ENCODE data around the gene SLC28A2.
"Not testable (repeated sequence)": the region's sequence is repeated elsewhere in the genome, so short reads cannot be mapped to it uniquely, and the experiment has no call there.

The SLC28A2 gene

DNA sequence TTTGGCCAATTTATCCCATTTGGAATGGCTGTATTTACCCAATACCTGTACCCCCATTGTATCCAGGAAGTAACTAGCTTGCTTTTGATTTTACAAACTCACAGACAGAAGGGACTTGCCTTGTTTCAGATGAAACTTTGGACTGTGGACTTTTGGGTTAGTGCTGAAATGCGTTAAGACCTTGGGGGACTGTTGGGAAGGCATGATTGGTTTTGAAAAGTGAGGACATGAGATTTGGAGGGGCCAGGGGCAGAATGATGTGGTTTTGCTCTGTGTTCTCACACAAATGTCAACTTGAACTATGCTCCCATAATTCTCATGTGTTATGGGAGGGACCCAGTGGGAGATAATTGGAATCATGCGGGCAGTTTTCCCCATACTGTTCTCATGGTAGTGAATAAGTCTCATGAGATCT, 46.9 kb downstream of the SLC28A2 start:
- peaks cover 22% of the 10 kb centered on the region for H3K9me3 ChIP-seq (ENCODE audit: control insufficient read depth, insufficient read depth, low read depth, low read length)
- H3K27ac ChIP-seq (ENCODE audit: low read depth, low read length); H3K4me1 ChIP-seq (ENCODE audit: control insufficient read depth, insufficient read depth, low read length); H3K36me3 ChIP-seq (ENCODE audit: control insufficient read depth, insufficient read depth, low read length); H3K27me3 ChIP-seq (ENCODE audit: control insufficient read depth, insufficient read depth, low read length); H3K9ac ChIP-seq (ENCODE audit: low read length); H3K4me3 ChIP-seq (ENCODE audit: low read depth, low read length): not testable (repeated sequence)

DNA sequence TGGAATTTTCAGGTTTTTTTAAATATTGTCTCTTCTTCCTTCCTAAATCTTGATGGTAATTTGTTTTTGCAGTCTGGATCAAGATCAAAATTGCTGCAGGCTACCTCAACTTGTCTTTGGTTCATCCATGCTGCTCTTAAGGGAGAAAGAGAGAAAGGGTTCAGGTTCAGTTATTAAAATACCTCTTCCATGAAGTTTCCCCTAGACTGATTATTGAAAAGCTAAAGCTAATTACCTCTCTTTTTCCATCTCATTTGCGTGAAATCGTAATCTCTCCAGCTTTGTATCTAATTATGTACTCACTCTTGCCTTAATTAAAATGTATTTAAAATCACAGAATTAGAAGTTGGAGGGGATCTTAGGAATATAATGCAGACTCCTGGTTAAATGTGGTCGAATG, 52.7 kb downstream of the SLC28A2 start:
- no peaks in the 10 kb centered on the region for H3K9me3 ChIP-seq (ENCODE audit: control insufficient read depth, insufficient read depth, low read depth, low read length)
- no peaks in the 10 kb centered on the region for H3K36me3 ChIP-seq (ENCODE audit: control insufficient read depth, insufficient read depth, low read length)
- H3K27ac ChIP-seq (ENCODE audit: low read depth, low read length), result no peak overlapping the region
- H3K4me3 ChIP-seq (ENCODE audit: low read depth, low read length), result no peak overlapping the region
- H3K9ac ChIP-seq (ENCODE audit: low read length), result no peak overlapping the region
- 0 out of 2 replicates have a peak, but pooled peaks cover 3% of the 10 kb centered on the region for H3K27me3 ChIP-seq (ENCODE audit: control insufficient read depth, insufficient read depth, low read length)
- no peaks in the 10 kb centered on the region for H3K4me1 ChIP-seq (ENCODE audit: control insufficient read depth, insufficient read depth, low read length)

DNA sequence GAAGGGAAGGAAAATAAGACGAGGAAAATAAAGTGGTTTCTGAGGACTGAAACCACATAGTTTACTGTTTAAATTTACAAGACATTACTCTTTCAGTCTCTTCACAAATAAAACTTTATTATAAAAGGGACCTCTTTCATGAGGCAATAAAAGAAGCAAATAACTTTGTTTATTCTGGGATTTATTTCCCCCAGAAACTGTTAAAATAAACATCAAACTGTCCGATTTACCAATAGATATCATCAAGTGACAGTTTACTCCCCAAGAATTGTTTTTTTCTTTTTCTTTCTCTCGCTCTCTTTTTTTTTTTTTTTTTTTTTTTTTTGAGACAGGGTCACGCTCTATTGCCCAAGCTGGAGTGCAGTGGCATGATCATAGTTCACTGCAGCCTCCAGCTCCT, 54.1 kb downstream of the SLC28A2 start:
- Histone ChIP-seq H3K9ac (ENCODE audit: low read length) (no peak overlapping the region), H3K4me3 (ENCODE audit: low read depth, low read length) (no peak overlapping the region), H3K36me3 (ENCODE audit: control insufficient read depth, insufficient read depth, low read length) (no peaks in the 10 kb centered on the region), H3K4me1 (ENCODE audit: control insufficient read depth, insufficient read depth, low read length) (no peaks in the 10 kb centered on the region), H3K27ac (ENCODE audit: low read depth, low read length) (no peak overlapping the region), H3K27me3 (ENCODE audit: control insufficient read depth, insufficient read depth, low read length) (0 out of 2 replicates have a peak, but pooled peaks cover 3% of the 10 kb centered on the region), H3K9me3 (ENCODE audit: control insufficient read depth, insufficient read depth, low read depth, low read length) (no peaks in the 10 kb centered on the region)

DNA sequence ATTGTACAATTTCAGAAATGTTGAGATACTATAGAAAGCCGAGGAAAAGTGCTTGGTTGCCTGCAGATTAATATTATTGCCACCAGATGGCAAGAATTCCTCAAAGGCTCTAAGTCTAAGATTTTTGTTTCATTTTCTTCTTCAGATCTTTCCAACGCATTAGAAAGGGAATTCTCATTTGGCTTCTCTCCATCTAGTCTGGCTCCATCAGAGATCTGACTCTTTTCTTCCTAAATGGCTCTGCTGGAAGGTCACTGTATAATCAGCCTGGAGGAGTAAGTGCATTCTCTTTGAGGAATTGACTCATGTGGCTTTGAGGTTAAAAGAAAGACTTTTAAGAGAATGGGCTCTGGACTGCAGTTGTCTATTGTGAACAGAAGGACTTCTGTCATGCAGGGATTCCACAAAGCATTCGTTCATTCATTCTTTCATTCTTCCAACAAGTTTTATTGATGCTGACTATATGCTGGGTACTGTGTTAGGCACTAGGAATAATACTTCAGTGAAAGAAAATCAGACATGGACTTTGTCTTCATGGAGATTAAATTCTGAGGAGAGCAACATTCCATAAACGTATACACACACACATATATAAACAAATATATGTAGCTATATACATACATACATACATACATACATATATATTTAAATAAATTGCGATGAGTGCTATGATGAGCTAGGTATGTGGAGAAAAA, 55.3 kb downstream of the SLC28A2 start:
- H3K9ac ChIP-seq (ENCODE audit: low read length), result no peak overlapping the region
- no peaks in the 10 kb centered on the region for H3K4me1 ChIP-seq (ENCODE audit: control insufficient read depth, insufficient read depth, low read length)
- no peaks in the 10 kb centered on the region for H3K36me3 ChIP-seq (ENCODE audit: control insufficient read depth, insufficient read depth, low read length)
- H3K4me3 ChIP-seq (ENCODE audit: low read depth, low read length), result no peak overlapping the region
- no peak overlapping the region for H3K27ac ChIP-seq (ENCODE audit: low read depth, low read length)
- H3K9me3 ChIP-seq (ENCODE audit: control insufficient read depth, insufficient read depth, low read depth, low read length), result no peaks in the 10 kb centered on the region
- H3K27me3 ChIP-seq (ENCODE audit: control insufficient read depth, insufficient read depth, low read length), result 0 out of 2 replicates have a peak, but pooled peaks cover 3% of the 10 kb centered on the region

DNA sequence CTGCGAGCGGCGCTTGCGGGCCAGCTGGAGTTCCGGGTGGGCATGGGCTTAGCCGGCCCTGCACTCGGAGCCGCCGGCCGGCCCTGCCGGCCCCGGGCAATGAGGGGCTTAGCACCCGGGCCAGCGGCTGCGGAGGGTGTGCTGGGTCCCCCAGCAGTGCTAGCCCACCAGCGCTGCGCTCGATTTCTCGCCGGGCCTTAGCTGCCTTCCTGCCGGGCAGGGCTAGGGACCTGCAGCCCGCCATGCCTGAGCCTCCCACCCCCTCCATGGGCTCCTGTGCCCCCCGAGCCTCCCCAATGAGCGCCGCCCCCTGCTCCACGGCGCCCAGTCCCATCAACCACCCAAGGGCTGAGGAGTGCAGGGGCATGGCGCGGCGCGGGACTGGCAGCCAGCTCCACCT, 62.1 kb downstream of the SLC28A2 start:
- not testable (repeated sequence) for H3K36me3 ChIP-seq (ENCODE audit: control insufficient read depth, insufficient read depth, low read length); H3K4me1 ChIP-seq (ENCODE audit: control insufficient read depth, insufficient read depth, low read length); H3K4me3 ChIP-seq (ENCODE audit: low read depth, low read length); H3K27me3 ChIP-seq (ENCODE audit: control insufficient read depth, insufficient read depth, low read length); H3K9ac ChIP-seq (ENCODE audit: low read length); H3K27ac ChIP-seq (ENCODE audit: low read depth, low read length); H3K9me3 ChIP-seq (ENCODE audit: control insufficient read depth, insufficient read depth, low read depth, low read length)

DNA sequence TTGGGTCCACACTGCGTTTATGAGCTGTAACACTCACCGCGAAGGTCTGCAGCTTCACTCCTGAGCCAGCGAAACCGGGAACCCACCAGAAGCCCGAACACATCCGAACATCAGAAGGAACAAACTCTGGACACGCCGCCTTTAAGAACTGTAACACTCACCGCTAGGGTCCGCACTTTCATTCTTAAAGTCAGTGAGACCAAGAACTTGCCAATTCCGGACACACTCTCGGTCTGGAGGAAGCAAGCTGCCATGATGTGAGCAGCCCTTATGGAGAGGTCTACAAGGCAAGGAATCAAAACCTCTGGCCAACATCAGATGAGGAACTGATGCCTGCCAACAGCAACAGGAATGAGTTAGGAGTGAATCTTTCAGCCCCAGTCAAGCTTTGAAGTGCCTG, 62.9 kb downstream of the SLC28A2 start:
- no peak overlapping the region for H3K27ac ChIP-seq (ENCODE audit: low read depth, low read length)

DNA sequence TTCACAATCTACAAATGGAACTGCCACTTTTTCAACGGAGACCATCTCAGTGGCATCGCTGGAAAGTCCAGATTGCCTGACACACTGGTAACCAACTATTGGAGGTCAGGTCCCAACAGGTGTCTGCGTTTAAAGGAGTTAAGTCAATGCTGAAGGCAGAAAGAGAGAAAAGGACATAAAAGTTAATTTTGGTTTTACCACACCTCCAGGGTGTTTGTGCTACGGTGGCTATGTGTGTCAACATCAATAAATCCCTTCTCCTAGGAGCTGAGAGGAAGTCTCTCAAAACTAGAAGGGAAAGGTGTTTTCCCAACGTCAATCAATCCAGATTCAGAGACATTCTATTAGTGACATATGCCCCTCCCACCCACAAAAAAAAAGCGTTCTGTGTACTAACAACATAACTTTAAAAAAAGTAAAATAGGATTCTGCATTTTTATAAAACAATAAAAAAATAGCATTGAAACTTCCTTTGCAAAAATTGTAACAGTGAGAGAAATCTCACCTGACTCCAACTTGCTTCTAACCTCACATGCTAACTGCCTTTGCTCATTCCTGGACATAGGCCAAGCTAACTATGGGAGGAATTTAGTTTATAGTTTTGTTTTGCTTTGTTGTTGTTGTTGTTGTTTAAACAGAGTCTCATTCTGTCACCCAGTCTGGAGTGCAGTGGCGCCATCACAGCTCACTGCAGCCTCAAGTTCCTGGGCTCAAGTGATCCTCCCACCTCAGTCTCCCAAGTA, 67.6 kb downstream of the SLC28A2 start:
- H3K4me1 ChIP-seq (ENCODE audit: control insufficient read depth, insufficient read depth, low read length), result no peaks in the 10 kb centered on the region
- H3K27me3 ChIP-seq (ENCODE audit: control insufficient read depth, insufficient read depth, low read length), result no peaks in the 10 kb centered on the region
- H3K9me3 ChIP-seq (ENCODE audit: control insufficient read depth, insufficient read depth, low read depth, low read length), result no peaks in the 10 kb centered on the region
- no peaks in the 10 kb centered on the region for H3K36me3 ChIP-seq (ENCODE audit: control insufficient read depth, insufficient read depth, low read length)
- no peak overlapping the region for H3K4me3 ChIP-seq (ENCODE audit: low read depth, low read length)
- no peak overlapping the region for H3K9ac ChIP-seq (ENCODE audit: low read length)
- no peak overlapping the region for H3K27ac ChIP-seq (ENCODE audit: low read depth, low read length)

More for the DNA sequence above, 62.9 kb downstream of the SLC28A2 start:
- Histone ChIP-seq H3K9ac (ENCODE audit: low read length) (no peak overlapping the region), H3K9me3 (ENCODE audit: control insufficient read depth, insufficient read depth, low read depth, low read length) (no peaks in the 10 kb centered on the region), H3K36me3 (ENCODE audit: control insufficient read depth, insufficient read depth, low read length) (no peaks in the 10 kb centered on the region), H3K27me3 (ENCODE audit: control insufficient read depth, insufficient read depth, low read length) (no peaks in the 10 kb centered on the region), H3K4me1 (ENCODE audit: control insufficient read depth, insufficient read depth, low read length) (no peaks in the 10 kb centered on the region), H3K4me3 (ENCODE audit: low read depth, low read length) (no peak overlapping the region)

DNA sequence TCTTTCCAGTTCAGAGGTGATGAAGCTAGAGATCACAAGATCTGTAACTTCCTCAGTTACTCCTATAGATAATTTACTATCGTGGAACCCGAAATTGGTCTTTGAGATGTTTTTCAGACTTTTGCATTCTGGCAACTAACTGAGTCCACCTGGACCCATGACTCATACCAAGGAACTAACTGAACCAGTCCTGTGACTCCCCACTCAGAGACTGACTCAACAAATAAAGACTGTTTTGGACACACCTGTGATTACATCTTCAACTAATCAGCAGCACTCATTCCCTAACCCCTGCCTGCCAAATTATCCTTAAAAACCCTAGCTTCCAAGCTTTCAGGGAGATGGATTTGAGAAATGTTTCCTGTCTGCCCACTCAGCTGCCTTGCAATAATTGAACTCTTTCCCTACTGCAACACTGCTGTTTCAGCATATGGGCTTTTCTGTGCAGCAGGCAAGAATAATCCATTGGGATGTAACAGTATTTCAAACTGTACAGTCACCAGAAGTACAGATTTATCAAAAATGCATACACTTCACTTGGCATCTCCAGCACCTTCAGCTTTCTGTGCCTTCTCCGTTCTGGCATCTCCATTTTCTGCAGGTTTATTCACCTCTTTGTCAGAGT, 68.7 kb downstream of the SLC28A2 start:
- H3K9me3 ChIP-seq (ENCODE audit: control insufficient read depth, insufficient read depth, low read depth, low read length), result no peaks in the 10 kb centered on the region
- H3K36me3 ChIP-seq (ENCODE audit: control insufficient read depth, insufficient read depth, low read length), result no peaks in the 10 kb centered on the region
- H3K27me3 ChIP-seq (ENCODE audit: control insufficient read depth, insufficient read depth, low read length), result no peaks in the 10 kb centered on the region
- H3K4me1 ChIP-seq (ENCODE audit: control insufficient read depth, insufficient read depth, low read length), result no peaks in the 10 kb centered on the region
- H3K4me3 ChIP-seq (ENCODE audit: low read depth, low read length), result no peak overlapping the region
- H3K27ac ChIP-seq (ENCODE audit: low read depth, low read length), result no peak overlapping the region
- no peak overlapping the region for H3K9ac ChIP-seq (ENCODE audit: low read length)

DNA sequence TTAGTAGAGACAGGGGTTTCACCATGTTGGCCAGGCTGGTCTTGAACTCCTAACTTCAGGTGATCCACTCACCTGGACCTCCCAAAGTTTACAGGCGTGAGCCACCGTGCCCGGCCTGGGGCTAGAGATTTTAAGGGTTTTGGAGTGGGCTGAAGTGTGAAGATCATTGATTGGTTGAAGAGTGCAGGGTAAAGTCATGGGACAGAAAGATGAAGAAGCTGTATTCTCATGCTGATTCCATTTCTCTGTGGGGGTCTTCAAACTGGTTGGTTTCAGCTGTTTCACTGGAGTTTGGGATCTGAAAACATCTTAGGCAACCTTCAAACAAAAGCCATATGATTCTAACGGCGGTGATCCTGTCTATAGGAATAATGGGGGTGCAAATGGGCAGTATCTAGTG, 74.2 kb downstream of the SLC28A2 start:
- H3K27ac ChIP-seq (ENCODE audit: low read depth, low read length), result no peak overlapping the region
- no peaks in the 10 kb centered on the region for H3K27me3 ChIP-seq (ENCODE audit: control insufficient read depth, insufficient read depth, low read length)
- H3K36me3 ChIP-seq (ENCODE audit: control insufficient read depth, insufficient read depth, low read length), result no peaks in the 10 kb centered on the region
- no peak overlapping the region for H3K9ac ChIP-seq (ENCODE audit: low read length)
- H3K9me3 ChIP-seq (ENCODE audit: control insufficient read depth, insufficient read depth, low read depth, low read length), result no peaks in the 10 kb centered on the region
- H3K4me3 ChIP-seq (ENCODE audit: low read depth, low read length), result no peak overlapping the region; the same call in 1 of the 2 replicates
- H3K4me1 ChIP-seq (ENCODE audit: control insufficient read depth, insufficient read depth, low read length), result peaks cover 15% of the 10 kb centered on the region

DNA sequence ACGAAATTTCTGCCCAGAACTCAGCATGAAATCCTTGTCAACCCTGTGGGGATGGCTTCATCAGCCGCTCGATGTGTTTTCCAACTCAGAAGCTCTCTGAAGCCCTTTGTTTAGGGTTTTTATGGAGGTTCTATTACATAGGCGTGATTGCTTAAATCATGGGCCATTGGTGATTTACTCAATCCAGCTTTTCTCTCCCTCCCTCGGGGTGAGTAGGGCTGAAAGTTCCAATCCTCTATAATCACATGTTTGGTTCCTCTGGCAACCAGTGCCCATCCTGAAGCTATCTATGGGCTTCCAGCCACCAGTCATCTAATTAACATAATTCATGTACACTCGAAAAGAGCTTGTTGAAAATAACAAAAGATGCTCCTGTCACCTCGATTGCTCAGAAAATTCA, 74.7 kb downstream of the SLC28A2 start:
- no peaks in the 10 kb centered on the region for H3K27me3 ChIP-seq (ENCODE audit: control insufficient read depth, insufficient read depth, low read length)
- no peaks in the 10 kb centered on the region for H3K36me3 ChIP-seq (ENCODE audit: control insufficient read depth, insufficient read depth, low read length)
- no peak overlapping the region for H3K27ac ChIP-seq (ENCODE audit: low read depth, low read length)
- H3K9ac ChIP-seq (ENCODE audit: low read length), result no peak overlapping the region
- no peaks in the 10 kb centered on the region for H3K9me3 ChIP-seq (ENCODE audit: control insufficient read depth, insufficient read depth, low read depth, low read length)
- H3K4me3 ChIP-seq (ENCODE audit: low read depth, low read length), result no peak overlapping the region; the same call in 1 of the 2 replicates
- peaks cover 15% of the 10 kb centered on the region for H3K4me1 ChIP-seq (ENCODE audit: control insufficient read depth, insufficient read depth, low read length)
